GM23338 (cell line): ENCODE data around the gene DIPK1A. TPM values are rescaled to one million over a fixed set of nuclear protein-coding genes. Genes with fewer than 3 reads are reported as not detected.

Source experiments
- ATAC-seq: fragments of 200-7000 bp; cut with Tn5 transposase; 3 replicates; pipeline ENCODE4 v1.9.1; 2020
- DNase-seq: peaks from one replicate; pipeline ENCODE4 v3.0.0-alpha.2; 2015; ENCODE audit warnings: low spot score
- H2AFZ ChIP-seq: fragments of 200-600 bp; sonication (generic); 2 replicates; pipeline ENCODE4 v1.8.0; 2016; ENCODE audit warnings: antibody characterized with exemption, mild to moderate bottlenecking, moderate library complexity
- H3F3A ChIP-seq: fragments of 200-600 bp; sonication (generic); replicated peaks from 2 replicates; pipeline ENCODE4 v1.8.0; 2017; ENCODE audit warnings: antibody characterized with exemption, mixed run types, low read depth
- H3K27ac ChIP-seq: fragments of 200-600 bp; sonication (generic); 2 replicates; pipeline ENCODE4 v1.6.1; 2016; ENCODE audit warnings: low read depth
- H3K27me3 ChIP-seq: fragments of 200-600 bp; sonication (generic); 2 replicates; pipeline ENCODE4 v1.8.0; 2016; ENCODE audit warnings: mild to moderate bottlenecking, mixed run types, moderate library complexity; ENCODE audit not compliant: insufficient read depth
- H3K36me3 ChIP-seq: fragments of 200-600 bp; sonication (generic); 2 replicates; pipeline ENCODE4 v1.8.0; 2016; ENCODE audit warnings: mild to moderate bottlenecking; ENCODE audit not compliant: insufficient read depth
- H3K4me1 ChIP-seq: fragments of 200-600 bp; sonication (generic); 2 replicates; pipeline ENCODE4 v1.8.0; 2016; ENCODE audit warnings: mild to moderate bottlenecking, moderate library complexity; ENCODE audit not compliant: insufficient read depth
- H3K4me2 ChIP-seq: fragments of 200-600 bp; sonication (generic); 2 replicates; pipeline ENCODE4 v1.7.1; 2017; ENCODE audit warnings: mixed run types
- H3K4me3 ChIP-seq: fragments of 200-600 bp; sonication (generic); 2 replicates; pipeline ENCODE4 v1.6.1; 2016; ENCODE audit warnings: mixed run types
- H3K79me2 ChIP-seq: fragments of 200-600 bp; sonication (generic); replicated peaks from 2 replicates; pipeline ENCODE4 v1.8.0; 2017; ENCODE audit warnings: mild to moderate bottlenecking; ENCODE audit not compliant: insufficient read depth
- H3K9me2 ChIP-seq: fragments of 200-600 bp; sonication (generic); 2 replicates; pipeline ENCODE4 v1.8.0; 2017; ENCODE audit not compliant: insufficient read depth
- H4K20me1 ChIP-seq: fragments of 200-600 bp; sonication (generic); replicated peaks from 2 replicates; pipeline ENCODE4 v1.8.0; 2017; ENCODE audit warnings: mild to moderate bottlenecking; ENCODE audit not compliant: insufficient read depth
- H3K27ac Mint-ChIP-seq: 2 replicates; pipeline ENCODE4 v1.8.0; 2020; ENCODE audit warnings: inconsistent platforms, mild to moderate bottlenecking, moderate library complexity, mixed read lengths
- H3K27me3 Mint-ChIP-seq: 3 replicates; pipeline ENCODE4 v1.8.0; 2022; ENCODE audit warnings: low read depth, mild to moderate bottlenecking, moderate library complexity, mixed read lengths, inconsistent platforms; ENCODE audit not compliant: insufficient read depth, poor library complexity
- H3K36me3 Mint-ChIP-seq: 3 replicates; pipeline ENCODE4 v1.8.0; 2021; ENCODE audit warnings: low read depth, mild to moderate bottlenecking, inconsistent platforms, moderate library complexity, mixed read lengths
- H3K4me1 Mint-ChIP-seq: 3 replicates; pipeline ENCODE4 v1.8.0; 2020; ENCODE audit warnings: mild to moderate bottlenecking, inconsistent platforms, mixed read lengths
- H3K4me3 Mint-ChIP-seq: 3 replicates; pipeline ENCODE4 v1.8.0; 2021; ENCODE audit warnings: moderate library complexity, mild to moderate bottlenecking, inconsistent platforms, mixed read lengths
- H3K9me3 Mint-ChIP-seq: 3 replicates; pipeline ENCODE4 v1.8.0; 2020; ENCODE audit warnings: moderate library complexity, mild to moderate bottlenecking, inconsistent platforms, mixed read lengths
- CREB1 ChIP-seq: fragments of 250-450 bp; sonication (Bioruptor Pico); IDR thresholded peaks from 2 replicates; pipeline ENCODE4 v1.5.0; 2020; ENCODE audit warnings: low read depth, mild to moderate bottlenecking, moderate library complexity
- EZH2 ChIP-seq: fragments of 200-600 bp; sonication (generic); IDR thresholded peaks from one replicate; pipeline ENCODE4 v1.8.0; 2017; ENCODE audit warnings: antibody characterized with exemption, mild to moderate bottlenecking, low read depth; ENCODE audit not compliant: unreplicated experiment
- EZH2phosphoT487 ChIP-seq: fragments of 200-600 bp; sonication (generic); IDR thresholded peaks from one replicate; pipeline ENCODE4 v1.8.1; 2018; ENCODE audit warnings: antibody characterized with exemption; ENCODE audit not compliant: unreplicated experiment
- NANOG ChIP-seq: IDR thresholded peaks from 2 replicates; pipeline ENCODE4 v1.6.1; 2016; ENCODE audit warnings: antibody characterized with exemption, borderline replicate concordance
- STAT1 ChIP-seq: IDR thresholded peaks from one replicate; pipeline ENCODE4 v1.6.1; 2016; ENCODE audit warnings: antibody characterized with exemption; ENCODE audit not compliant: unreplicated experiment
- ZNF114 ChIP-seq: fragments of 250-450 bp; sonication (Bioruptor Pico); IDR thresholded peaks from 2 replicates; pipeline ENCODE4 v1.5.0; 2020; ENCODE audit warnings: mild to moderate bottlenecking, moderate library complexity
- ZNF331 ChIP-seq: fragments of 250-450 bp; sonication (Bioruptor Pico); IDR thresholded peaks from 2 replicates; pipeline ENCODE4 v1.5.0; 2020; ENCODE audit warnings: low read depth, mild to moderate bottlenecking, moderate library complexity
- polyA plus RNA-seq: library from polyadenylated mRNA; unstranded; fragments of >200 nt; fragmentation: Nextera tagmentation; extraction: Ambion mirVana; gene quantifications from 2 replicates; pipeline ENCODE4 v1.2.1, GENCODE V29; 2016
- total RNA-seq: library from RNA; depleted of rRNA; stranded (reverse); fragments of >200 nt; shearing (Covaris generic); gene quantifications from 2 replicates; pipeline ENCODE4 v1.2.3, GENCODE V29; 2014
- TF ChIP-seq, protein P1 (sequence below), 2 experiments: fragments of 200-600 bp in 1 of 2; sonication (generic) in 1 of 2; conservative IDR thresholded peaks; 2 replicates each; pipeline versions ENCODE4 v1.5.1 to v1.6.1; 2016 to 2017; ENCODE audit warnings: antibody characterized with exemption in 2 of 2, low read depth in 2 of 2, mild to moderate bottlenecking in 2 of 2, moderate library complexity in 1 of 2
- TF ChIP-seq, protein P2 (sequence below): fragments of 250-450 bp; sonication (Bioruptor Pico); IDR thresholded peaks from 2 replicates; pipeline ENCODE4 v1.5.0; 2020; ENCODE audit warnings: mild to moderate bottlenecking, moderate library complexity

DIPK1A gene
- total and polyA plus RNA-seq, 2 experiments from 2014 or later, result 4.8 to 6.1 TPM

- H3K36me3 Mint-ChIP-seq, result no peaks in the 10 kb centered on the region
- Histone ChIP-seq H3K79me2 (no peaks in the 10 kb centered on the region), H3K4me1 (no peaks in the 10 kb centered on the region), H3K4me3 (no peak overlapping the region), H2AFZ (0 out of 2 replicates have a peak overlapping the region, but pooled peaks have one; percentile 32), H3K27ac (no peak overlapping the region), H3F3A (no peaks in the 10 kb centered on the region), H4K20me1 (no peaks in the 10 kb centered on the region), H3K9me2 (no peaks in the 10 kb centered on the region), H3K27me3 (no peaks in the 10 kb centered on the region), H3K4me2 (no peak overlapping the region), H3K36me3 (no peaks in the 10 kb centered on the region)
- H3K4me3 Mint-ChIP-seq, result no peak overlapping the region
- DNase-seq (peak; percentile 76), ATAC-seq (peak; percentile 76)
- H3K27me3 Mint-ChIP-seq, result no peaks in the 10 kb centered on the region
- TF ChIP-seq, protein P1, sequence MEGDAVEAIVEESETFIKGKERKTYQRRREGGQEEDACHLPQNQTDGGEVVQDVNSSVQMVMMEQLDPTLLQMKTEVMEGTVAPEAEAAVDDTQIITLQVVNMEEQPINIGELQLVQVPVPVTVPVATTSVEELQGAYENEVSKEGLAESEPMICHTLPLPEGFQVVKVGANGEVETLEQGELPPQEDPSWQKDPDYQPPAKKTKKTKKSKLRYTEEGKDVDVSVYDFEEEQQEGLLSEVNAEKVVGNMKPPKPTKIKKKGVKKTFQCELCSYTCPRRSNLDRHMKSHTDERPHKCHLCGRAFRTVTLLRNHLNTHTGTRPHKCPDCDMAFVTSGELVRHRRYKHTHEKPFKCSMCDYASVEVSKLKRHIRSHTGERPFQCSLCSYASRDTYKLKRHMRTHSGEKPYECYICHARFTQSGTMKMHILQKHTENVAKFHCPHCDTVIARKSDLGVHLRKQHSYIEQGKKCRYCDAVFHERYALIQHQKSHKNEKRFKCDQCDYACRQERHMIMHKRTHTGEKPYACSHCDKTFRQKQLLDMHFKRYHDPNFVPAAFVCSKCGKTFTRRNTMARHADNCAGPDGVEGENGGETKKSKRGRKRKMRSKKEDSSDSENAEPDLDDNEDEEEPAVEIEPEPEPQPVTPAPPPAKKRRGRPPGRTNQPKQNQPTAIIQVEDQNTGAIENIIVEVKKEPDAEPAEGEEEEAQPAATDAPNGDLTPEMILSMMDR (conservative IDR thresholded peaks at IDR 0.05; ENCODE audit: low read depth in 2 of 2), result peak; percentile 74 to 77
- TF ChIP-seq ZNF331 (CRISPR knock-in tag), result no peak
- no peaks in the 10 kb centered on the region for H3K9me3 Mint-ChIP-seq
- H3K27ac Mint-ChIP-seq, result no peak overlapping the region
- H3K4me1 Mint-ChIP-seq, result no peaks in the 10 kb centered on the region; the same call in 2 of the 3 replicates
Measured at GRCh38 chr1:92817986-92818764, 143.1 kb downstream of the DIPK1A start.

DNA sequence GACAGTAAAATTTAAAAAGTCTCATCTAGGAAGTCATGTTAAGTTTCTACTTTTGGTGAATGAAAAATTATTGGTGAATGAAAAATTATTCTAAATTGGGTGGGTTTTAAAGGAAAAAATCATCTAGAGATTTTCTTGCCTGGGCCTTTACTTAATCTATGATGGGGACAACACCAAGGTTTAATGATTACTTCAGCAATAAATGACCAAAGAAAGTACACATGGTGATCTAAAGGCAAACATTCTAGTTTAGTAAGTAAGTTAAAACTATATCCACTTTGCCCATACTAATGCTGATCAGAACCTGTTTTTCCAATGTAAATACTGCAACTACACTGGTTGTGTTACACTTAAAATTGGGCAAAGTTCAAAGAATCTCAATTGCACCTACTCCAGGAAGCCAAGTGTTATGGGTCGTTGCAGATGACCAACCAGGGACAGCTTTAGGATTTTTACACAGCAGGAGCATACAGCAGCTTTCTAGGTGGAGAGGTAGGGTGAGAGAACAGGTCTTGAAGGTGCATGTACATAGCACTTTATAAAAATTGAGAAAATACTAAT is 144.0 kb downstream of the DIPK1A start:
- no peak for ATAC-seq
- Histone ChIP-seq H4K20me1 (no peaks in the 10 kb centered on the region), H3K27me3 (no peaks in the 10 kb centered on the region), H3K4me1 (no peaks in the 10 kb centered on the region), H3F3A (no peaks in the 10 kb centered on the region), H3K36me3 (no peaks in the 10 kb centered on the region), H3K27ac (no peak overlapping the region), H3K9me2 (no peaks in the 10 kb centered on the region), H3K79me2 (no peaks in the 10 kb centered on the region), H3K4me2 (no peak overlapping the region), H2AFZ (no peak overlapping the region), H3K4me3 (no peak overlapping the region)
- H3K4me1 Mint-ChIP-seq, result no peaks in the 10 kb centered on the region; the same call in 2 of the 3 replicates
- no peaks in the 10 kb centered on the region for H3K27me3 Mint-ChIP-seq
- no peak for DNase-seq
- H3K9me3 Mint-ChIP-seq, result no peaks in the 10 kb centered on the region
- TF ChIP-seq, protein P2, sequence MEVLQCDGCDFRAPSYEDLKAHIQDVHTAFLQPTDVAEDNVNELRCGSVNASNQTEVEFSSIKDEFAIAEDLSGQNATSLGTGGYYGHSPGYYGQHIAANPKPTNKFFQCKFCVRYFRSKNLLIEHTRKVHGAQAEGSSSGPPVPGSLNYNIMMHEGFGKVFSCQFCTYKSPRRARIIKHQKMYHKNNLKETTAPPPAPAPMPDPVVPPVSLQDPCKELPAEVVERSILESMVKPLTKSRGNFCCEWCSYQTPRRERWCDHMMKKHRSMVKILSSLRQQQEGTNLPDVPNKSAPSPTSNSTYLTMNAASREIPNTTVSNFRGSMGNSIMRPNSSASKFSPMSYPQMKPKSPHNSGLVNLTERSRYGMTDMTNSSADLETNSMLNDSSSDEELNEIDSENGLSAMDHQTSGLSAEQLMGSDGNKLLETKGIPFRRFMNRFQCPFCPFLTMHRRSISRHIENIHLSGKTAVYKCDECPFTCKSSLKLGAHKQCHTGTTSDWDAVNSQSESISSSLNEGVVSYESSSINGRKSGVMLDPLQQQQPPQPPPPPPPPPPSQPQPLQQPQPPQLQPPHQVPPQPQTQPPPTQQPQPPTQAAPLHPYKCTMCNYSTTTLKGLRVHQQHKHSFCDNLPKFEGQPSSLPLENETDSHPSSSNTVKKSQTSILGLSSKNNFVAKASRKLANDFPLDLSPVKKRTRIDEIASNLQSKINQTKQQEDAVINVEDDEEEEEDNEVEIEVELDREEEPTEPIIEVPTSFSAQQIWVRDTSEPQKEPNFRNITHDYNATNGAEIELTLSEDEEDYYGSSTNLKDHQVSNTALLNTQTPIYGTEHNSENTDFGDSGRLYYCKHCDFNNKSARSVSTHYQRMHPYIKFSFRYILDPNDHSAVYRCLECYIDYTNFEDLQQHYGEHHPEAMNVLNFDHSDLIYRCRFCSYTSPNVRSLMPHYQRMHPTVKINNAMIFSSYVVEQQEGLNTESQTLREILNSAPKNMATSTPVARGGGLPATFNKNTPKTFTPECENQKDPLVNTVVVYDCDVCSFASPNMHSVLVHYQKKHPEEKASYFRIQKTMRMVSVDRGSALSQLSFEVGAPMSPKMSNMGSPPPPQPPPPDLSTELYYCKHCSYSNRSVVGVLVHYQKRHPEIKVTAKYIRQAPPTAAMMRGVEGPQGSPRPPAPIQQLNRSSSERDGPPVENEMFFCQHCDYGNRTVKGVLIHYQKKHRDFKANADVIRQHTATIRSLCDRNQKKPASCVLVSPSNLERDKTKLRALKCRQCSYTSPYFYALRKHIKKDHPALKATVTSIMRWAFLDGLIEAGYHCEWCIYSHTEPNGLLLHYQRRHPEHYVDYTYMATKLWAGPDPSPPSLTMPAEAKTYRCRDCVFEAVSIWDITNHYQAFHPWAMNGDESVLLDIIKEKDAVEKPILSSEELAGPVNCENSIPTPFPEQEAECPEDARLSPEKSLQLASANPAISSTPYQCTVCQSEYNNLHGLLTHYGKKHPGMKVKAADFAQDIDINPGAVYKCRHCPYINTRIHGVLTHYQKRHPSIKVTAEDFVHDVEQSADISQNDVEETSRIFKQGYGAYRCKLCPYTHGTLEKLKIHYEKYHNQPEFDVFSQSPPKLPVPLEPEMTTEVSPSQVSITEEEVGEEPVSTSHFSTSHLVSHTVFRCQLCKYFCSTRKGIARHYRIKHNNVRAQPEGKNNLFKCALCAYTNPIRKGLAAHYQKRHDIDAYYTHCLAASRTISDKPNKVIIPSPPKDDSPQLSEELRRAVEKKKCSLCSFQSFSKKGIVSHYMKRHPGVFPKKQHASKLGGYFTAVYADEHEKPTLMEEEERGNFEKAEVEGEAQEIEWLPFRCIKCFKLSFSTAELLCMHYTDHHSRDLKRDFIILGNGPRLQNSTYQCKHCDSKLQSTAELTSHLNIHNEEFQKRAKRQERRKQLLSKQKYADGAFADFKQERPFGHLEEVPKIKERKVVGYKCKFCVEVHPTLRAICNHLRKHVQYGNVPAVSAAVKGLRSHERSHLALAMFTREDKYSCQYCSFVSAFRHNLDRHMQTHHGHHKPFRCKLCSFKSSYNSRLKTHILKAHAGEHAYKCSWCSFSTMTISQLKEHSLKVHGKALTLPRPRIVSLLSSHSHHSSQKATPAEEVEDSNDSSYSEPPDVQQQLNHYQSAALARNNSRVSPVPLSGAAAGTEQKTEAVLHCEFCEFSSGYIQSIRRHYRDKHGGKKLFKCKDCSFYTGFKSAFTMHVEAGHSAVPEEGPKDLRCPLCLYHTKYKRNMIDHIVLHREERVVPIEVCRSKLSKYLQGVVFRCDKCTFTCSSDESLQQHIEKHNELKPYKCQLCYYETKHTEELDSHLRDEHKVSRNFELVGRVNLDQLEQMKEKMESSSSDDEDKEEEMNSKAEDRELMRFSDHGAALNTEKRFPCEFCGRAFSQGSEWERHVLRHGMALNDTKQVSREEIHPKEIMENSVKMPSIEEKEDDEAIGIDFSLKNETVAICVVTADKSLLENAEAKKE (CRISPR knock-in tag), result no peak
- TF ChIP-seq ZNF114, result no peak
- no peak for TF ChIP-seq CREB1 (CRISPR knock-in tag)
- no peak for TF ChIP-seq NANOG
- TF ChIP-seq EZH2, result no peak
- TF ChIP-seq STAT1, result no peak
- TF ChIP-seq ZNF331 (CRISPR knock-in tag), result no peak
- TF ChIP-seq EZH2phosphoT487, result no peak
- H3K27ac Mint-ChIP-seq, result no peak overlapping the region
- H3K36me3 Mint-ChIP-seq, result no peaks in the 10 kb centered on the region
- no peak overlapping the region for H3K4me3 Mint-ChIP-seq
